ENCODE data around the gene HIVEP3.

Gene HIVEP3

GRCh38 chr1:41713141-41713540 is 205.6 kb downstream of the HIVEP3 start:
- TF ChIP-seq, protein P1, sequence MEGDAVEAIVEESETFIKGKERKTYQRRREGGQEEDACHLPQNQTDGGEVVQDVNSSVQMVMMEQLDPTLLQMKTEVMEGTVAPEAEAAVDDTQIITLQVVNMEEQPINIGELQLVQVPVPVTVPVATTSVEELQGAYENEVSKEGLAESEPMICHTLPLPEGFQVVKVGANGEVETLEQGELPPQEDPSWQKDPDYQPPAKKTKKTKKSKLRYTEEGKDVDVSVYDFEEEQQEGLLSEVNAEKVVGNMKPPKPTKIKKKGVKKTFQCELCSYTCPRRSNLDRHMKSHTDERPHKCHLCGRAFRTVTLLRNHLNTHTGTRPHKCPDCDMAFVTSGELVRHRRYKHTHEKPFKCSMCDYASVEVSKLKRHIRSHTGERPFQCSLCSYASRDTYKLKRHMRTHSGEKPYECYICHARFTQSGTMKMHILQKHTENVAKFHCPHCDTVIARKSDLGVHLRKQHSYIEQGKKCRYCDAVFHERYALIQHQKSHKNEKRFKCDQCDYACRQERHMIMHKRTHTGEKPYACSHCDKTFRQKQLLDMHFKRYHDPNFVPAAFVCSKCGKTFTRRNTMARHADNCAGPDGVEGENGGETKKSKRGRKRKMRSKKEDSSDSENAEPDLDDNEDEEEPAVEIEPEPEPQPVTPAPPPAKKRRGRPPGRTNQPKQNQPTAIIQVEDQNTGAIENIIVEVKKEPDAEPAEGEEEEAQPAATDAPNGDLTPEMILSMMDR (IDR thresholded peaks at IDR 0.05; ENCODE audit: insufficient read depth, low read depth, low read length, missing control alignments) = no peak
- no peak overlapping the region for H3K4me3 ChIP-seq (ENCODE audit: low read depth, low read length)
- no peak for DNase-seq (ENCODE audit: low read depth)

GRCh38 chr1:41712695-41713094 is 206.0 kb downstream of the HIVEP3 start:
- TF ChIP-seq, protein P1 (IDR thresholded peaks at IDR 0.05; ENCODE audit: insufficient read depth, low read depth, low read length, missing control alignments) = no peak
- no peak for DNase-seq (ENCODE audit: low read depth)

DNA sequence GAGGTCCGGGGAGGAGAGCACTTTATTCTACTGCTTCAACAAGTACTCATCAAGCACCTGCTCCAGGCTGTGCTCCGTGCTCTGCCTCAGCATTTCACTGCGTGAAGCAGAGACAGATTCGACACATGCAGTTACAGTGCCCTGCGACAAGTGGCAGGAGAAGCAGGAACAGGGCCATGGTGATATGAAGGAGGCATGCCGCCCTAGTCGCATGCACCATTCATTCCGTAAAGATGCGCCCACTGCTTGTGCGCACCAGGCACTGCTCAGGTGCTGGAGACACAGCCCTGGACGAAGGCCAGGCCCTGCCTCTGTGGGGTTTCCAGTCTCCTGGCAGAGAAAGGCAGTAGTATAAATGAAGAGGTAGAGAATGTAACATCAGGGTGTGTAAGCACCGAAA is 206.6 kb downstream of the HIVEP3 start:
- no peak for DNase-seq (ENCODE audit: low read depth)
- TF ChIP-seq, protein P1 (IDR thresholded peaks at IDR 0.05; ENCODE audit: insufficient read depth, low read depth, low read length, missing control alignments) = no peak
- no peak overlapping the region for H3K4me3 ChIP-seq (ENCODE audit: low read depth, low read length)

More at GRCh38 chr1:41712695-41713094, 206.0 kb downstream of the HIVEP3 start:
- H3K4me3 ChIP-seq (ENCODE audit: low read depth, low read length) = no peak overlapping the region

DNA sequence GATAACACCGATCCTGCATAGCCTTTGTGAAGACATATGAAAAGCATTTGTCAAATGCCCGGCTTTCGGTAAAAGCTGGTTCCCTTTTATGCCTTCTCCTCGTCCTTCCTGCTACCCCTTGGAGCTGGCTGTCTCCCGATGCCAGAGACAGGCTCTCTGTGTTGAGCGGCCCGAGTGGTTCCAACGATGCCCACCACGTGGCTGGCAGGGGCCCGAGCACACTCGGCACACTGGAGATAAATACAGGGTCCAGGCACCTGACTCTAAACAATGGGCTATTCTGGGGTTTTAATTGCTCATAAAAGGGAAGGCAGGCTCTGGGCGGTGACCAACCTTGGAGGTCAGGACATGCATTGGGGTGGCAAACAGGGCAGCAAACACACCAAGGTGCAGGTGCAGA is 207.1 kb downstream of the HIVEP3 start:
- DNase-seq (ENCODE audit: low read depth) = no peak
- no peak overlapping the region for H3K4me3 ChIP-seq (ENCODE audit: low read depth, low read length)
- TF ChIP-seq, protein P1 (IDR thresholded peaks at IDR 0.05; ENCODE audit: insufficient read depth, low read depth, low read length, missing control alignments) = no peak

- TF ChIP-seq, protein P1 (IDR thresholded peaks at IDR 0.05; ENCODE audit: insufficient read depth, low read depth, low read length, missing control alignments) = no peak
- H3K4me3 ChIP-seq (ENCODE audit: low read depth, low read length) = no peak overlapping the region
- DNase-seq (ENCODE audit: low read depth) = no peak
These were observed 207.7 kb downstream of the HIVEP3 start for GRCh38 chr1:41710980-41711379.

GRCh38 chr1:41709873-41710272 is 208.8 kb downstream of the HIVEP3 start:
- TF ChIP-seq, protein P1 (IDR thresholded peaks at IDR 0.05; ENCODE audit: insufficient read depth, low read depth, low read length, missing control alignments) = no peak
- no peak overlapping the region for H3K4me3 ChIP-seq (ENCODE audit: low read depth, low read length)
- DNase-seq (ENCODE audit: low read depth) = no peak

DNA sequence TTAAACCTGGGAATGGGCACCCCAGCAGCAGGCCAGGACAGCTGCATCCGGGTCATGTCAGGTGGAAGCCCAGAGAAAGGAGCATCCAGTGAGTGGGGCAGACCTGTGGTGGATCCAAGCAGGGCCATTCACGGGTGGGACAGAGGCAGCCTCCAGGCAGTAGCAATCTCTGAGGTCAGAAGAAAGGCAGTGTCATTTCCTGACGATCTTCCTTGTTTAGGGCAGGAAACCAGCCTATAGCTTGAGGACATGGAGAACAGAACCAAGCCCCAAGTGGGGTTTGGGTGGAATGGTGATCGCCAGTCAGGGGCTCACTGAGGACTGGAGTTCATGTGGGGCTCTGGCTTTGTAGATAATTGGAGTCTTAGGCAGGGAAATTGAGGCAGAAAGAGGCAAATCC is 209.4 kb downstream of the HIVEP3 start:
- no peak overlapping the region for H3K4me3 ChIP-seq (ENCODE audit: low read depth, low read length)
- TF ChIP-seq, protein P1 (IDR thresholded peaks at IDR 0.05; ENCODE audit: insufficient read depth, low read depth, low read length, missing control alignments) = no peak
- no peak for DNase-seq (ENCODE audit: low read depth)

All from GM12865 (cell line).